HG02870 (cell line): ENCODE results near the gene PPP1R3E.

Experiments
- ATAC-seq: cut with Tn5 transposase; IDR thresholded peaks from one replicate; pipeline ENCODE4 v1.9.1; 2021; ENCODE audit warnings: mild to moderate bottlenecking, moderate library complexity; ENCODE audit not compliant: unreplicated experiment

Gene PPP1R3E

DNA sequence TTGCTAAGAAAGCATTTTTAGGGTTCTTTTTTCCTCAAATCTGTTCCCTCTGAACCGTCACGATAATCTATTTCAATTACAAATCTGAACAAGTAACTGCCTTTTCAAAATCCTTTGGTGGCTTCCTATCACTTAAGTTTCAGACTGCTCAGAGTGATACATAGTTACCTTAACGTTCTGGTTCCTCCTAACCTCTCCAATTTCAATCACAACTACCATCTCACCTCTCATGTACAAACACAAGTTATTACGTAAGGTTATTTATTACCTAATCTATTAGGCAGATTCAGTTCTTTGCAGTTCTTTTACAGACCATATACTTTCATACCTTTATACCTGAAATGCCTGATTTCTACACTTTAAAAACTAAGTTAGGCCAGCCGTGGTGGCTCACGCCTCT lies 52.8 kb downstream of the PPP1R3E start:
- ATAC-seq, result no peak

DNA sequence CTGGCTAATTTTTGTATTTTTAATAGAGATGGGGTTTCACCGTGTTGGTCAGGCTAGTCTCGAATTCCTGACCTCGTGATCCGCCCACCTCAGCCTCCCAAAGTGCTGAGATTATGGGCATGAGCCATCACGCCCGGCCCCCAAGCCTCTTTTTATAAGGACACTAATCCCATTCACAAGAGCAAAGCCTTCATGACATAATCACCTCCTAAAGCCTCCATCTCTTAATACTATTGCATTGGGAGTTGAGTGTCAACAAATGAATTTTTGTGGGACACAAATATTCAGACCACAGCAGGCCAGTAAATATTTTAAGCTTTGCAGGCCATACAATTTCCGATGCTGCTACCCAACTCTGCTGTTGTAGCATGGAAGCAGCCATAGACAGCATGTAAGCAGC lies 54.1 kb downstream of the PPP1R3E start:
- no peak for ATAC-seq
